HepG2 (cell line): ENCODE results near the gene GUCY2F. TPM values are rescaled to one million over a fixed set of nuclear protein-coding genes. Genes with fewer than 3 reads are reported as not detected.

Experiments
- ATAC-seq: fragments of 200-7000 bp; cut with Tn5 transposase; 3 replicates; pipeline ENCODE4 v1.9.1; 2020; ENCODE audit warnings: mild to moderate bottlenecking, moderate library complexity
- BruUV-seq: library from RNA; stranded (reverse); fragments of 400-500 nt; replicated peaks from 2 replicates; lab custom pipeline; 2021; lab: Mats Ljungman, UMichigan
- CTCF ChIA-PET: fragments of 300-600 bp; formaldehyde crosslinking; extraction: SDS; loops from one replicate; lab custom pipeline; 2021; ENCODE audit warnings: low total read pairs, inconsistent platforms, low intra/inter-chr PET ratio; lab: Yijun Ruan, JAX
- POLR2A ChIA-PET: fragments of 350-600 bp; sonication (Branson Sonifier 250); formaldehyde crosslinking; loops from one replicate; lab custom pipeline; 2020; ENCODE audit warnings: antibody characterized with exemption, inconsistent platforms; lab: Yijun Ruan, JAX
- DNase-seq: peaks from one replicate; pipeline ENCODE4 v3.0.0-alpha.2; 2015; ENCODE audit warnings: low spot score
- FAIRE-seq: peaks from 3 replicates; lab custom pipeline; 2011; peaks lifted over from hg19 to GRCh38; lab: Jason Lieb, UNC
- H2AFZ ChIP-seq: one replicate; pipeline ENCODE4 v1.6.1; 2011; ENCODE audit warnings: low read length, inconsistent platforms
- H3K27ac ChIP-seq: fragments of 300-600 bp; 3 replicates; pipeline ENCODE4 v1.8.0; 2011; ENCODE audit warnings: mixed run types, mild to moderate bottlenecking, mixed read lengths, low read length, inconsistent platforms; ENCODE audit not compliant: insufficient read depth; ENCODE audit errors: extremely low read length
- H3K27me3 ChIP-seq, 2 experiments: fragments of 200-600 bp in 1 of 2; 2 replicates in 1 of 2; 3 replicates in 1 of 2; pipeline versions ENCODE4 v1.6.0 to v1.8.0; 2011; ENCODE audit warnings: low read length in 2 of 2, mild to moderate bottlenecking in 2 of 2, moderate library complexity in 2 of 2, inconsistent platforms in 1 of 2; ENCODE audit not compliant: insufficient read depth in 2 of 2, control insufficient read depth in 1 of 2
- H3K36me3 ChIP-seq, 2 experiments: fragments of 200-600 bp in 1 of 2; replicated peaks in 1 of 2; 2 replicates in 1 of 2; 3 replicates in 1 of 2; pipeline versions ENCODE4 v1.5.1 to v1.8.0; 2011; ENCODE audit warnings: low read length in 2 of 2, inconsistent platforms in 1 of 2; ENCODE audit not compliant: insufficient read depth in 2 of 2, control insufficient read depth in 1 of 2
- H3K4me1 ChIP-seq: 2 replicates; pipeline ENCODE4 v1.5.1; 2012; ENCODE audit warnings: low read length, inconsistent platforms; ENCODE audit not compliant: insufficient read depth
- H3K4me2 ChIP-seq: 2 replicates; pipeline ENCODE4 v1.6.0; 2011; ENCODE audit warnings: low read depth, low read length, inconsistent platforms
- H3K4me3 ChIP-seq, 3 experiments: fragments of 200-600 bp in 1 of 3; sonication (generic), shearing (Covaris generic) in 1 of 3; replicated peaks in 1 of 3; 2 replicates each; pipeline ENCODE4 v1.5.1; 2011 to 2016; ENCODE audit warnings: low read length in 3 of 3, inconsistent platforms in 2 of 3, low read depth in 2 of 3, mild to moderate bottlenecking in 2 of 3, control low read depth in 1 of 3, mixed read lengths in 1 of 3; ENCODE audit not compliant: insufficient read depth in 1 of 3
- H3K79me2 ChIP-seq: one replicate; pipeline ENCODE4 v1.6.1; 2011; ENCODE audit warnings: low read length, inconsistent platforms; ENCODE audit not compliant: insufficient read depth
- H3K9ac ChIP-seq: 2 replicates; pipeline ENCODE4 v1.6.0; 2011; ENCODE audit warnings: mild to moderate bottlenecking, low read depth, low read length, inconsistent platforms; ENCODE audit not compliant: insufficient read depth
- H3K9me3 ChIP-seq: 2 replicates; pipeline ENCODE4 v1.5.1; 2012; ENCODE audit warnings: mild to moderate bottlenecking, low read length
- H4K20me1 ChIP-seq: 2 replicates; pipeline ENCODE4 v1.6.0; 2011; ENCODE audit warnings: inconsistent platforms, mild to moderate bottlenecking, low read length, moderate library complexity; ENCODE audit not compliant: insufficient read depth
- AGO2 ChIP-seq: fragments of 200-400 bp; formaldehyde crosslinking; optimal IDR thresholded peaks from 2 replicates; pipeline ENCODE3; 2017; ENCODE audit warnings: mild to moderate bottlenecking, low read depth, low read length, moderate library complexity
- ELF1 ChIP-seq: sonication (generic); formaldehyde crosslinking; IDR thresholded peaks from 2 replicates; pipeline ENCODE4 v1.4.0; 2020; ENCODE audit warnings: missing genetic modification reagents
- KDM2A ChIP-seq: sonication (generic); formaldehyde crosslinking; IDR thresholded peaks from 2 replicates; pipeline ENCODE4 v1.4.0; 2020; ENCODE audit warnings: low read depth, missing genetic modification reagents, borderline replicate concordance
- MED1 ChIP-seq: sonication (generic); formaldehyde crosslinking; IDR thresholded peaks from 2 replicates; pipeline ENCODE4 v1.4.0; 2020; ENCODE audit warnings: missing genetic modification reagents
- NRL ChIP-seq: sonication (generic); formaldehyde crosslinking; IDR thresholded peaks from 2 replicates; pipeline ENCODE4 v1.5.0; 2020; ENCODE audit warnings: missing genetic modification reagents, mild to moderate bottlenecking, moderate library complexity, borderline replicate concordance
- PAF1 ChIP-seq: IDR thresholded peaks from 2 replicates; pipeline ENCODE4 v1.6.1; 2016; ENCODE audit warnings: missing genetic modification reagents, missing compliant biosample characterization
- TOE1 ChIP-seq: sonication (generic); formaldehyde crosslinking; IDR thresholded peaks from 2 replicates; pipeline ENCODE4 v1.4.0; 2020; ENCODE audit warnings: mild to moderate bottlenecking, missing genetic modification reagents
- ZNF451 ChIP-seq: sonication (generic); formaldehyde crosslinking; IDR thresholded peaks from 2 replicates; pipeline ENCODE4 v1.5.0; 2020; ENCODE audit warnings: mild to moderate bottlenecking, missing genetic modification reagents
- ZNF629 ChIP-seq: sonication (generic); formaldehyde crosslinking; conservative IDR thresholded peaks from 2 replicates; pipeline ENCODE4 v1.5.0; 2020; ENCODE audit warnings: missing genetic modification reagents
- ZNF749 ChIP-seq: sonication (generic); formaldehyde crosslinking; IDR thresholded peaks from 2 replicates; pipeline ENCODE4 v1.8.0; 2022; ENCODE audit warnings: mild to moderate bottlenecking, missing genetic modification reagents, moderate library complexity, borderline replicate concordance
- ZNF878 ChIP-seq: sonication (generic); formaldehyde crosslinking; IDR thresholded peaks from 2 replicates; pipeline ENCODE4 v1.8.1; 2023; ENCODE audit warnings: mild to moderate bottlenecking, missing genetic modification reagents, moderate library complexity
- ZSCAN21 ChIP-seq: sonication (generic); formaldehyde crosslinking; IDR thresholded peaks from 2 replicates; pipeline ENCODE4 v1.8.0; 2022; ENCODE audit warnings: mild to moderate bottlenecking, missing genetic modification reagents, moderate library complexity, borderline replicate concordance
- WGBS: methylation state at CpG from one replicate; pipeline ENCODE4 v1.1.6; 2017; ENCODE audit warnings: low lambda C conversion rate; 5-methylcytosine and 5-hydroxymethylcytosine counted together
- in situ Hi-C: cut with HindIII; loops from 2 replicates; pipeline ENCODE4 v1.10.0; 2017; ENCODE audit warnings: low pct_unique_long_range_greater_than_20kb; ENCODE audit not compliant: extremely low pct_ligation_motif_present
- intact Hi-C: fragments of 100-400 bp; cut with micrococcal nuclease; formaldehyde crosslinking; loops from one replicate; pipeline ENCODE4 v1.10.0; 2022; ENCODE audit not compliant: unreplicated experiment
- polyA plus RNA-seq, 8 experiments: library from polyadenylated mRNA; depleted of rRNA in 3 of 8; stranded (reverse) in 7 of 8; unstranded in 1 of 8; fragments of >200 nt; fragmentation: Illumina TruSeq in 4 of 8; extraction: Trizol in 4 of 8; gene quantifications; 2 replicates each; pipeline versions ENCODE4 v1.2.1 to v1.2.3, GENCODE V29; 2011 to 2016; ENCODE audit warnings: low read depth in 4 of 8, missing spikeins in 1 of 8, mixed read lengths in 1 of 8; ENCODE audit not compliant: insufficient read depth in 1 of 8
- total RNA-seq, 5 experiments: library from RNA; depleted of rRNA; stranded (reverse); fragments of >200 nt; fragmentation: Illumina TruSeq; extraction: Trizol; gene quantifications; 2 replicates each; pipeline ENCODE4 v1.2.3, GENCODE V29; 2016; ENCODE audit warnings: low read depth in 1 of 5
- TF ChIP-seq, protein P1 (sequence below): sonication (generic); formaldehyde crosslinking; IDR thresholded peaks from 2 replicates; pipeline ENCODE4 v1.8.0; 2023; ENCODE audit warnings: mild to moderate bottlenecking, missing genetic modification reagents
- TF ChIP-seq, protein P2 (sequence below): sonication (generic); formaldehyde crosslinking; IDR thresholded peaks from 2 replicates; pipeline ENCODE4 v1.4.0; 2020; ENCODE audit warnings: missing genetic modification reagents, borderline replicate concordance
- TF ChIP-seq, protein P3 (sequence below): IDR thresholded peaks from 2 replicates; pipeline ENCODE4 v1.6.1; 2016
- TF ChIP-seq, protein P4 (sequence below): sonication (generic); formaldehyde crosslinking; IDR thresholded peaks from 2 replicates; pipeline ENCODE4 v1.4.0; 2020; ENCODE audit warnings: missing genetic modification reagents, borderline replicate concordance

Gene GUCY2F
- total and polyA plus RNA-seq, 2 of the 13 experiments (the other 11 are each of a cell fraction or from before 2014, with no cell fraction given), result 0.03 TPM; not detected in 1

DNA sequence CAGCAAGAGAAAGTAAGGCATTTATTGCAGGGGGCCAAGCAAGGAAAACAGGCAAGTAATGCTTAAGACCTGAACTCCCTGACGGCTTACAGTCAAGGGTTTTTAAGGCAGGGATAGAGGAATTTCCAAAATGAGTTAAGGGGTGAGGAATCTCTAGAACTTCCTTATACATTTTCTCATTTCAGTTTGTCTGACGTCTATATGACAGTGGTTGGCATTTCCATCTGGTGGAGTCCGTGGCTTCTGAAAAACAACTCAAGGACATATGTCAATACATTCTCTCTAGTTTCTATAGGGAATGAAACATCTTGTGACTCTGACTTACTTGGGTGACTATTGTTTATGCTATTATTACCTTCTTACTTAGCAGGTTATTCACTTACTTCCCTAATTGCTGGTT is 19.3 kb upstream of the GUCY2F start:
- Histone ChIP-seq H3K27ac (no peak overlapping the region), H4K20me1 (no peaks in the 10 kb centered on the region), H2AFZ (no peak overlapping the region), H3K27me3 (no peaks in the 10 kb centered on the region), H3K4me2 (no peak overlapping the region), H3K9me3 (no peaks in the 10 kb centered on the region), H3K36me3 (no peaks in the 10 kb centered on the region), H3K4me1 (no peaks in the 10 kb centered on the region), H3K79me2 (no peaks in the 10 kb centered on the region), H3K9ac (no peak overlapping the region), H3K4me3 (no peak overlapping the region)
- DNase-seq (no peak), ATAC-seq (no peak), FAIRE-seq (no peak)
- WGBS, result 10% methylated on average over 2 of the region's 3 CpGs
- ChIA-PET CTCF (no interaction called here), POLR2A (no interaction called here)
- intact Hi-C loops, result no loop called here
- in situ Hi-C loops, result no loop called here
- BruUV-seq, result no TSS peak
- TF ChIP-seq PAF1 (CRISPR knock-in tag) (no peak), ZNF629 (no peak), ZNF451 (no peak), ZSCAN21 (CRISPR knock-in tag) (no peak), ZNF878 (no peak), KDM2A (no peak), ELF1 (no peak), TOE1 (CRISPR knock-in tag) (no peak), AGO2 (no peak), ZNF749 (CRISPR knock-in tag) (no peak), NRL (CRISPR knock-in tag) (no peak), MED1 (CRISPR knock-in tag) (no peak)
- TF ChIP-seq, protein P1, sequence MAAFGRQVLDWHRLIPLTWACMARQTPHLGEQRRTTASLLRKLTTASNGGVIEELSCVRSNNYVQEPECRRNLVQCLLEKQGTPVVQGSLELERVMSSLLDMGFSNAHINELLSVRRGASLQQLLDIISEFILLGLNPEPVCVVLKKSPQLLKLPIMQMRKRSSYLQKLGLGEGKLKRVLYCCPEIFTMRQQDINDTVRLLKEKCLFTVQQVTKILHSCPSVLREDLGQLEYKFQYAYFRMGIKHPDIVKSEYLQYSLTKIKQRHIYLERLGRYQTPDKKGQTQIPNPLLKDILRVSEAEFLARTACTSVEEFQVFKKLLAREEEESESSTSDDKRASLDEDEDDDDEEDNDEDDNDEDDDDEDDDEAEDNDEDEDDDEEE (CRISPR knock-in tag), result no peak
- TF ChIP-seq, protein P2, sequence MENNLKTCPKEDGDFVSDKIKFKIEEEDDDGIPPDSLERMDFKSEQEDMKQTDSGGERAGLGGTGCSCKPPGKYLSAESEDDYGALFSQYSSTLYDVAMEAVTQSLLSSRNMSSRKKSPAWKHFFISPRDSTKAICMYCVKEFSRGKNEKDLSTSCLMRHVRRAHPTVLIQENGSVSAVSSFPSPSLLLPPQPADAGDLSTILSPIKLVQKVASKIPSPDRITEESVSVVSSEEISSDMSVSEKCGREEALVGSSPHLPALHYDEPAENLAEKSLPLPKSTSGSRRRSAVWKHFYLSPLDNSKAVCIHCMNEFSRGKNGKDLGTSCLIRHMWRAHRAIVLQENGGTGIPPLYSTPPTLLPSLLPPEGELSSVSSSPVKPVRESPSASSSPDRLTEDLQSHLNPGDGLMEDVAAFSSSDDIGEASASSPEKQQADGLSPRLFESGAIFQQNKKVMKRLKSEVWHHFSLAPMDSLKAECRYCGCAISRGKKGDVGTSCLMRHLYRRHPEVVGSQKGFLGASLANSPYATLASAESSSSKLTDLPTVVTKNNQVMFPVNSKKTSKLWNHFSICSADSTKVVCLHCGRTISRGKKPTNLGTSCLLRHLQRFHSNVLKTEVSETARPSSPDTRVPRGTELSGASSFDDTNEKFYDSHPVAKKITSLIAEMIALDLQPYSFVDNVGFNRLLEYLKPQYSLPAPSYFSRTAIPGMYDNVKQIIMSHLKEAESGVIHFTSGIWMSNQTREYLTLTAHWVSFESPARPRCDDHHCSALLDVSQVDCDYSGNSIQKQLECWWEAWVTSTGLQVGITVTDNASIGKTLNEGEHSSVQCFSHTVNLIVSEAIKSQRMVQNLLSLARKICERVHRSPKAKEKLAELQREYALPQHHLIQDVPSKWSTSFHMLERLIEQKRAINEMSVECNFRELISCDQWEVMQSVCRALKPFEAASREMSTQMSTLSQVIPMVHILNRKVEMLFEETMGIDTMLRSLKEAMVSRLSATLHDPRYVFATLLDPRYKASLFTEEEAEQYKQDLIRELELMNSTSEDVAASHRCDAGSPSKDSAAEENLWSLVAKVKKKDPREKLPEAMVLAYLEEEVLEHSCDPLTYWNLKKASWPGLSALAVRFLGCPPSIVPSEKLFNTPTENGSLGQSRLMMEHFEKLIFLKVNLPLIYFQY, result no peak
- TF ChIP-seq, protein P3, sequence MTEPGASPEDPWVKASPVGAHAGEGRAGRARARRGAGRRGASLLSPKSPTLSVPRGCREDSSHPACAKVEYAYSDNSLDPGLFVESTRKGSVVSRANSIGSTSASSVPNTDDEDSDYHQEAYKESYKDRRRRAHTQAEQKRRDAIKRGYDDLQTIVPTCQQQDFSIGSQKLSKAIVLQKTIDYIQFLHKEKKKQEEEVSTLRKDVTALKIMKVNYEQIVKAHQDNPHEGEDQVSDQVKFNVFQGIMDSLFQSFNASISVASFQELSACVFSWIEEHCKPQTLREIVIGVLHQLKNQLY (CRISPR knock-in tag), result no peak
- TF ChIP-seq, protein P4, sequence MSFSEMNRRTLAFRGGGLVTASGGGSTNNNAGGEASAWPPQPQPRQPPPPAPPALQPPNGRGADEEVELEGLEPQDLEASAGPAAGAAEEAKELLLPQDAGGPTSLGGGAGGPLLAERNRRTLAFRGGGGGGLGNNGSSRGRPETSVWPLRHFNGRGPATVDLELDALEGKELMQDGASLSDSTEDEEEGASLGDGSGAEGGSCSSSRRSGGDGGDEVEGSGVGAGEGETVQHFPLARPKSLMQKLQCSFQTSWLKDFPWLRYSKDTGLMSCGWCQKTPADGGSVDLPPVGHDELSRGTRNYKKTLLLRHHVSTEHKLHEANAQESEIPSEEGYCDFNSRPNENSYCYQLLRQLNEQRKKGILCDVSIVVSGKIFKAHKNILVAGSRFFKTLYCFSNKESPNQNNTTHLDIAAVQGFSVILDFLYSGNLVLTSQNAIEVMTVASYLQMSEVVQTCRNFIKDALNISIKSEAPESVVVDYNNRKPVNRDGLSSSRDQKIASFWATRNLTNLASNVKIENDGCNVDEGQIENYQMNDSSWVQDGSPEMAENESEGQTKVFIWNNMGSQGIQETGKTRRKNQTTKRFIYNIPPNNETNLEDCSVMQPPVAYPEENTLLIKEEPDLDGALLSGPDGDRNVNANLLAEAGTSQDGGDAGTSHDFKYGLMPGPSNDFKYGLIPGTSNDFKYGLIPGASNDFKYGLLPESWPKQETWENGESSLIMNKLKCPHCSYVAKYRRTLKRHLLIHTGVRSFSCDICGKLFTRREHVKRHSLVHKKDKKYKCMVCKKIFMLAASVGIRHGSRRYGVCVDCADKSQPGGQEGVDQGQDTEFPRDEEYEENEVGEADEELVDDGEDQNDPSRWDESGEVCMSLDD, result no peak
